Mesendoderm (in vitro differentiated cells): Measurements from ENCODE around the gene MVK.

Experiments used
- DNase-seq: peaks from one replicate; pipeline ENCODE4 v3.0.0; 2013
- H2AK5ac ChIP-seq: 2 replicates; pipeline ENCODE4 v1.6.1; 2013; ENCODE audit warnings: low read length, inconsistent platforms
- H2BK120ac ChIP-seq: 2 replicates; pipeline ENCODE4 v1.6.1; 2013; ENCODE audit warnings: low read depth, mild to moderate bottlenecking, low read length, moderate library complexity, mixed read lengths
- H2BK15ac ChIP-seq: replicated peaks from 2 replicates; pipeline ENCODE4 v1.6.1; 2013; ENCODE audit warnings: low read depth, mild to moderate bottlenecking, moderate library complexity
- H2BK5ac ChIP-seq: 2 replicates; pipeline ENCODE4 v1.6.1; 2013; ENCODE audit warnings: low read length, inconsistent platforms
- H3K18ac ChIP-seq: 2 replicates; pipeline ENCODE4 v1.6.1; 2013; ENCODE audit warnings: mild to moderate bottlenecking, low read length, mixed read lengths
- H3K23ac ChIP-seq: one replicate; pipeline ENCODE4 v1.6.1; 2013; ENCODE audit warnings: low read length
- H3K27ac ChIP-seq: 2 replicates; pipeline ENCODE4 v1.5.1; 2013; ENCODE audit warnings: low read depth, mild to moderate bottlenecking, inconsistent platforms, low read length, moderate library complexity
- H3K27me3 ChIP-seq: 2 replicates; pipeline ENCODE4 v1.6.1; 2013; ENCODE audit warnings: low read length, control low read depth, mild to moderate bottlenecking, inconsistent platforms; ENCODE audit not compliant: insufficient read depth, poor library complexity
- H3K36me3 ChIP-seq: 2 replicates; pipeline ENCODE4 v1.6.1; 2013; ENCODE audit warnings: low read length, inconsistent platforms; ENCODE audit not compliant: control insufficient read depth, insufficient read depth
- H3K4ac ChIP-seq: one replicate; pipeline ENCODE4 v1.6.1; 2013; ENCODE audit warnings: low read depth, mild to moderate bottlenecking, low read length, moderate library complexity
- H3K4me1 ChIP-seq: 2 replicates; pipeline ENCODE4 v1.6.1; 2013; ENCODE audit warnings: low read depth, low read length, inconsistent platforms; ENCODE audit not compliant: control insufficient read depth
- H3K4me2 ChIP-seq: 2 replicates; pipeline ENCODE4 v1.6.1; 2013; ENCODE audit warnings: low read length
- H3K4me3 ChIP-seq: 2 replicates; pipeline ENCODE4 v1.5.1; 2013; ENCODE audit warnings: mild to moderate bottlenecking, low read length
- H3K56ac ChIP-seq: one replicate; pipeline ENCODE4 v1.6.1; 2013; ENCODE audit warnings: low read length
- H3K79me1 ChIP-seq: 2 replicates; pipeline ENCODE4 v1.6.1; 2013; ENCODE audit warnings: low read length, inconsistent platforms
- H3K79me2 ChIP-seq: 2 replicates; pipeline ENCODE4 v1.6.1; 2013; ENCODE audit warnings: mild to moderate bottlenecking, low read length; ENCODE audit not compliant: control insufficient read depth, insufficient read depth
- H3K9ac ChIP-seq: 2 replicates; pipeline ENCODE4 v1.6.1; 2013; ENCODE audit warnings: low read length, inconsistent platforms
- H4K5ac ChIP-seq: one replicate; pipeline ENCODE4 v1.6.1; 2013; ENCODE audit warnings: low read length
- H4K8ac ChIP-seq: one replicate; pipeline ENCODE4 v1.6.1; 2013; ENCODE audit warnings: low read depth, mild to moderate bottlenecking, control low read depth, low read length, moderate library complexity
- WGBS: extraction: QIAGEN DNeasy Blood & Tissue Kit; methylation state at CpG from one replicate; pipeline ENCODE4 v1.1.7; 2013; ENCODE audit warnings: low lambda C conversion rate, missing lambda C conversion rate; ENCODE audit not compliant: insufficient coverage; ENCODE audit errors: extremely low coverage; 5-methylcytosine and 5-hydroxymethylcytosine counted together

The MVK gene

GRCh38 chr12:109608270-109608669, 34.7 kb downstream of the MVK start:
- Histone ChIP-seq H2AK5ac (no peak overlapping the region), H4K5ac (no peak overlapping the region), H3K18ac (no peak overlapping the region), H2BK5ac (no peak overlapping the region), H3K56ac (no peak overlapping the region), H3K23ac (no peak overlapping the region), H3K79me1 (no peaks in the 10 kb centered on the region), H3K9ac (no peak overlapping the region), H3K27me3 (no peaks in the 10 kb centered on the region), H3K4ac (no peak overlapping the region), H3K4me2 (no peak overlapping the region), H3K27ac (no peak overlapping the region), H2BK120ac (no peak overlapping the region), H4K8ac (no peak overlapping the region), H3K36me3 (no peaks in the 10 kb centered on the region), H3K79me2 (no peaks in the 10 kb centered on the region), H2BK15ac (no peak overlapping the region), H3K4me3 (no peak overlapping the region), H3K4me1 (no peaks in the 10 kb centered on the region)
- no peak for DNase-seq
- no CpG with 5 or more reads among the region's 4 CpGs for WGBS

- Histone ChIP-seq H3K27me3 (no peaks in the 10 kb centered on the region), H2BK5ac (no peak overlapping the region), H3K4me3 (no peak overlapping the region), H3K4me2 (no peak overlapping the region), H4K8ac (no peak overlapping the region), H3K18ac (no peak overlapping the region), H2BK15ac (no peak overlapping the region), H4K5ac (no peak overlapping the region), H2BK120ac (no peak overlapping the region), H3K9ac (no peak overlapping the region), H3K23ac (no peak overlapping the region), H2AK5ac (no peak overlapping the region), H3K36me3 (no peaks in the 10 kb centered on the region), H3K56ac (no peak overlapping the region), H3K4me1 (no peaks in the 10 kb centered on the region), H3K27ac (no peak overlapping the region), H3K79me1 (no peaks in the 10 kb centered on the region), H3K4ac (no peak overlapping the region), H3K79me2 (no peaks in the 10 kb centered on the region)
- no peak for DNase-seq
- WGBS = no CpG with 5 or more reads among the region's 3 CpGs
Measured at GRCh38 chr12:109608793-109609192, 35.2 kb downstream of the MVK start.

DNA sequence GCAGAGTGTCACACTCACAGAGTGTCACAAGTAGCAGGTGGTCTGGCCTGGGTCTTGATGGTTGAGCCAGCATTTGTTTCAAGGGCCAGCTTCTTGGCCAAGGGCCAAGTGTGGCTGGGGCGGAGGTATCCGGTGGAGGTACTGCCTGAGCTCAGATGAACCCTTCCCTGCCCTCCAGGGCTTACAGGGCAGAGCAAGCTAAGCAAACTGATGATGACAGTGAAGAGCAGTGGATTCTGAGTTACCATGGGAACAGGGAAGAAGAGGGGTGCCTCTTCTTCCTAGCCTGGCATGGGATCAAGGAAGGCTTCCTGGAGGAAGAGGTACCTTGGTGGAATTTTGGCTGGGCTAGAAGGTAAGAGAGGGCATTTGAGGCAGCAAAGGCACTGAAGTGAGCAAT, 35.7 kb downstream of the MVK start:
- Histone ChIP-seq H2BK120ac (no peak overlapping the region), H3K4ac (no peak overlapping the region), H4K8ac (no peak overlapping the region), H3K56ac (no peak overlapping the region), H3K4me1 (no peaks in the 10 kb centered on the region), H4K5ac (no peak overlapping the region), H3K9ac (no peak overlapping the region), H3K18ac (no peak overlapping the region), H2BK15ac (no peak overlapping the region), H3K4me2 (no peak overlapping the region), H3K27me3 (no peaks in the 10 kb centered on the region), H2AK5ac (no peak overlapping the region), H3K4me3 (no peak overlapping the region), H3K36me3 (no peaks in the 10 kb centered on the region), H3K79me2 (no peaks in the 10 kb centered on the region), H3K27ac (no peak overlapping the region), H2BK5ac (no peak overlapping the region), H3K79me1 (no peaks in the 10 kb centered on the region), H3K23ac (no peak overlapping the region)
- DNase-seq = no peak
- no CpG with 5 or more reads among the region's 2 CpGs for WGBS

DNA sequence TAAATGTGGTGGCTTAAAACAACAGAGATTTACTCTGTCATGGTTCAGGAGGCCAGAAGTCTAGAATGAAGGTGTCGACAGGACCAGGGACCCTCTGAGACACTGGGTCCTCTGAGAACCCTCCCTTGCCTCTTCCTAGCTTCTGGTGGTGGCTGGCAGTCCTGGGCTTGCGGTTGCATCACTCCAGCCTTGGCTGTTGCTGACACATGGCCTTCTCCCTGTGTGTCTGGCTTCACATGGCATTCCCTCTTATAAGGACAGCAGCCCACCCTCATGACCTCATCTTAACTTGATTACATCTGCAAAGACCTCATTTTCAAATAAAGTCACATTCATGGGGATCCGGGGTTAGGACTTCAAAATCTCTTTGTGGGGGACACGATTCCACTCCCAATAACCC, 36.9 kb downstream of the MVK start:
- no peak overlapping the region for H3K27ac ChIP-seq
- no peak overlapping the region for H3K18ac ChIP-seq
- no peak overlapping the region for H2BK120ac ChIP-seq
- H3K27me3 ChIP-seq = no peaks in the 10 kb centered on the region
- no peak overlapping the region for H3K4ac ChIP-seq
- no peak for DNase-seq
- WGBS = no CpG with 5 or more reads among the region's 4 CpGs
- H2BK15ac ChIP-seq = no peak overlapping the region
- H3K23ac ChIP-seq = no peak overlapping the region
- H3K4me3 ChIP-seq = no peak overlapping the region
- no peak overlapping the region for H3K4me2 ChIP-seq
- no peak overlapping the region for H2BK5ac ChIP-seq
- H3K79me1 ChIP-seq = no peaks in the 10 kb centered on the region
- no peak overlapping the region for H4K8ac ChIP-seq
- no peaks in the 10 kb centered on the region for H3K4me1 ChIP-seq
- H3K36me3 ChIP-seq = no peaks in the 10 kb centered on the region
- H4K5ac ChIP-seq = no peak overlapping the region
- no peak overlapping the region for H3K56ac ChIP-seq
- no peak overlapping the region for H3K9ac ChIP-seq
- H2AK5ac ChIP-seq = no peak overlapping the region
- H3K79me2 ChIP-seq = no peaks in the 10 kb centered on the region

DNA sequence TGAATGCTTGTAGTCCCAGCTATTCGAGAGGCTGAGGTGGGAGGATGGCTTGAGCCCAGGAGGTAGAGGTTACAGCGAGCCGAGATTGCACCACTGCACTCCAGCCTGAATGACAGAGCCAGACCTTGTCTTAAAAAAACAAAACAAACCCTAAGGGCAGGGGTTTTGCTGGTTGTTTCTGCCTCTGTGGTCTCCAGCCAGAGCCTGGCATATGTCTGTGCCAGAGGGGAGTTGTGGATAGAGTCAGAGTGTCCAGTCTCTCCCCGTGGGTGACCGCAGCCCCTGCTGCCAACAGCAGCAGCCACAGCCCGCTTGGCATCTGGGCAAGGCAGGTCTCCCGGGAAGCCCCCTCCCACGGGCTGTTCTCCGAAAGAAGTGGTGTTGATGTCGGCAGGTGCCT, 37.6 kb downstream of the MVK start:
- Histone ChIP-seq H2AK5ac (no peak overlapping the region), H4K8ac (no peak overlapping the region), H3K79me1 (no peaks in the 10 kb centered on the region), H3K36me3 (no peaks in the 10 kb centered on the region), H3K9ac (no peak overlapping the region), H3K27me3 (no peaks in the 10 kb centered on the region), H3K4me1 (no peaks in the 10 kb centered on the region), H3K4me3 (no peak overlapping the region), H3K27ac (no peak overlapping the region), H3K18ac (no peak overlapping the region), H3K4me2 (no peak overlapping the region), H2BK15ac (no peak overlapping the region), H3K23ac (no peak overlapping the region), H2BK5ac (no peak overlapping the region), H3K4ac (no peak overlapping the region), H3K79me2 (no peaks in the 10 kb centered on the region), H3K56ac (no peak overlapping the region), H2BK120ac (no peak overlapping the region), H4K5ac (no peak overlapping the region)
- WGBS = no CpG with 5 or more reads among the region's 10 CpGs
- no peak for DNase-seq

DNA sequence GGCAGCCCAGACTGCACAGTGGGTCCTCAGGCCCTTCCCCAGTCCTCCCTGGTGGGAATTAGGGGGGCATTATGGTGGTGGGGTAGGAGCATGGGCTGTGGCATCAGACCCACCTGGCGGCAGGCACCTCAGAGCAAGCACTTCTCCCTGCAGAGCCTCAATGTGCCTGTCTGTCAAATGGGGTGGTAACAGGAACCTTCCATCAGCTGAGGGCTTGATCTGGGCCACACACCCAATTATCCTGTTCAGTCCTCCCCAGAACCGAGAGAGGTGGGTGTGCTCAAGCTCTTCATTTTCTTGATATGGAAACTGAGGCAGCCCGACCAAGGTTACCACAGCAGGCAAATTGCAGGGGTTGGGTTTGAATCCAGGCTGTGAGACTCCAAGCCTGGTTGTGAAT, 38.4 kb downstream of the MVK start:
- H4K5ac ChIP-seq = no peak overlapping the region

More for the DNA sequence above, 38.4 kb downstream of the MVK start:
- no peak overlapping the region for H3K23ac ChIP-seq
- no peak overlapping the region for H2BK5ac ChIP-seq
- no peak overlapping the region for H2AK5ac ChIP-seq
- H3K79me1 ChIP-seq = no peaks in the 10 kb centered on the region
- WGBS = no CpG with 5 or more reads among the region's 3 CpGs
- no peak overlapping the region for H3K56ac ChIP-seq
- H3K18ac ChIP-seq = no peak overlapping the region
- no peak overlapping the region for H3K4me3 ChIP-seq
- no peak overlapping the region for H3K4me2 ChIP-seq
- H3K4ac ChIP-seq = no peak overlapping the region
- no peaks in the 10 kb centered on the region for H3K36me3 ChIP-seq
- H4K8ac ChIP-seq = no peak overlapping the region
- no peak for DNase-seq
- no peak overlapping the region for H3K27ac ChIP-seq
- H3K9ac ChIP-seq = no peak overlapping the region
- H3K4me1 ChIP-seq = no peaks in the 10 kb centered on the region
- no peak overlapping the region for H2BK120ac ChIP-seq
- H3K27me3 ChIP-seq = no peaks in the 10 kb centered on the region
- H2BK15ac ChIP-seq = no peak overlapping the region
- no peaks in the 10 kb centered on the region for H3K79me2 ChIP-seq
